Stimulated activated CD4-positive, alpha-beta T cell treated with anti-CD3 and anti-CD28 coated beads, TNF-alpha, amount 100 ng/mL, for 1 hour (primary cell): ENCODE data around the gene PHAF1.

ENCODE experiments used
- DNase-seq, 3 donors: peaks; one replicate each; pipeline ENCODE4 v3.0.0-alpha.2; 2020; ENCODE audit warnings: low read depth in 3 of 3, low spot score in 1 of 3

PHAF1 gene

GRCh38 chr16:67191995-67192681, 82.4 kb downstream of the PHAF1 start, which contains the start of gene E2F4:
TSS of gene E2F4 (plus strand) at chr16:67192155. CDS start at chr16:67192228, 73 bp downstream.
- DNase-seq = peak; percentile 67 to 73 (median 73)

DNA sequence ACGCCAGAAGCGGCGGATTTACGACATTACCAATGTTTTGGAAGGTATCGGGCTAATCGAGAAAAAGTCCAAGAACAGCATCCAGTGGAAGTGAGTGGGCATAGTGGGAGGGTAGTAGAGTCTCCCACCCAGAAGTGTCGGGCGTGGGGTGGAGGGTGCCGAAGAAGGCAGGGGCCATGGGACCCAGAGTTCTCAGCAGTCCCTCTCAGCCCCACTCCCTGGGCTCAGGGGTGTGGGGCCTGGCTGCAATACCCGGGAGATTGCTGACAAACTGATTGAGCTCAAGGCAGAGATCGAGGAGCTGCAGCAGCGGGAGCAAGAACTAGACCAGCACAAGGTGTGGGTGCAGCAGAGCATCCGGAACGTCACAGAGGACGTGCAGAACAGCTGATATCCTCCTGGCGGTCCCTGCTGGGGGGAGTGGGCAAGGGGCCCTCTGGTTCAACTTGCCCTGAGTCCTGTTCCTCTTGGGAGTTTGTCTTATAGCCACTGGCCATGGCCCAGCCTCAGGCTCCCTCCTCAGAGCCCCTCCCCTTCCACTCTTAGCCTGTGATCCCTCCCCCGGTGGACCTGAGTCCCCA, 83.1 kb downstream of the PHAF1 start:
- no peak for DNase-seq

GRCh38 chr16:67193536-67193935, 83.8 kb downstream of the PHAF1 start:
- DNase-seq = no peak

GRCh38 chr16:67194260-67194659, 84.5 kb downstream of the PHAF1 start:
- DNase-seq = no peak

DNA sequence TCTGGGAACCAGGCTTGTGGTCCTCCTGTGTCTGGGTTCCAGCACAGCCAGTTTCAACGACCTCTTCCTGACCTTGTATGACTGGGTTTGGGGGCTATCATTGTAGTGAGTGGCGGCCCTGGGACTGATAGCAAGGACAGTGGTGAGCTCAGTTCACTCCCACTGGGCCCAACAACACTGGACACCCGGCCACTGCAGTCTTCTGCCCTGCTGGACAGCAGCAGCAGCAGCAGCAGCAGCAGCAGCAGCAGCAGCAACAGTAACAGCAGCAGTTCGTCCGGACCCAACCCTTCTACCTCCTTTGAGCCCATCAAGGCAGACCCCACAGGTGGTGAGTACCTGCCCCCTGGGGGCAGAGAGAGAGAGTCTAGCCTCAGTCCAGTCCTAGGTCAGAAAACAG, 85.9 kb downstream of the PHAF1 start:
- DNase-seq = no peak

GRCh38 chr16:67196881-67197280, 87.1 kb downstream of the PHAF1 start:
- no peak for DNase-seq

- no peak for DNase-seq
Observed at GRCh38 chr16:67197704-67198103, 88.0 kb downstream of the PHAF1 start.
